ENCODE measurements around the gene FNDC3B. TPM values are rescaled to one million over a fixed set of nuclear protein-coding genes. Genes with fewer than 3 reads are reported as not detected.

Gene FNDC3B
- total and polyA plus RNA-seq, 2 donors (not counting 3 experiments of a cell fraction or from before 2014, with no cell fraction given) = 91.6 to 295 TPM

- ChIA-PET CTCF (no interaction called here), POLR2A (no interaction called here)
- peaks cover 92% of the 10 kb centered on the region for H3K79me2 ChIP-seq (ENCODE audit: control insufficient read depth, insufficient read depth, low read length)
- H3K9me1 ChIP-seq (replicated peaks; ENCODE audit: control insufficient read depth, extremely low read depth, insufficient read depth, low read length) = no peaks in the 10 kb centered on the region
- no peak overlapping the region for H2AFZ ChIP-seq (ENCODE audit: low read depth, low read length)
- TF ChIP-seq JUN (IDR thresholded peaks at IDR 0.05; ENCODE audit: borderline replicate concordance, insufficient read depth, insufficient read length, low read depth) (no peak), CTCF (IDR thresholded peaks at IDR 0.05; ENCODE audit: extremely low read depth in 1 of 2, insufficient read depth in 1 of 2, low read depth in 1 of 2, low read length in 2 of 2) (no peak), GATA2 (IDR thresholded peaks at IDR 0.05; ENCODE audit: insufficient read depth, insufficient read length, low read depth, low read length) (no peak), POLR2AphosphoS5 (IDR thresholded peaks at IDR 0.05; ENCODE audit: insufficient read depth, low read depth, low read length) (no peak), EZH2 (IDR thresholded peaks at IDR 0.05; ENCODE audit: borderline replicate concordance, low read depth, low read length, severe bottlenecking) (no peak), POLR2A (IDR thresholded peaks at IDR 0.05; ENCODE audit: low read depth, low read length) (no peak), MAX (IDR thresholded peaks at IDR 0.05; ENCODE audit: insufficient read depth, insufficient read length) (no peak), MYC (IDR thresholded peaks at IDR 0.05; ENCODE audit: low read depth, low read length) (no peak), FOS (IDR thresholded peaks at IDR 0.05; ENCODE audit: borderline replicate concordance, insufficient read depth, low read length) (no peak)
- no peak overlapping the region for H3K4me2 ChIP-seq (ENCODE audit: insufficient read depth, low read length)
- dilution Hi-C loops (cut with MboI; ENCODE audit: extremely low pct_ligation_motif_present, low sequenced_read_pairs) (no loop called here), intact Hi-C loops (cut with micrococcal nuclease) (loop anchor here (10.0 kb wide), 1 partner anchor 418 kb away; no protein-coding TSS in a partner anchor)
- no peaks in the 10 kb centered on the region for H3K27me3 ChIP-seq (ENCODE audit: control insufficient read depth in 2 of 2, insufficient read depth in 2 of 2, low read length in 2 of 2)
- no peaks in the 10 kb centered on the region for H3K9me3 ChIP-seq (replicated peaks; ENCODE audit: control insufficient read depth, insufficient read depth, low read length)
- no peak overlapping the region for H3K9ac ChIP-seq (replicated peaks; ENCODE audit: extremely low read depth, insufficient read depth, low read length)
- BruUV-seq (replicated peaks) = no TSS peak
- H3K27ac ChIP-seq (ENCODE audit: insufficient read depth, low read depth, low read length) = no peak overlapping the region
- peaks cover 81% of the 10 kb centered on the region for H3K4me1 ChIP-seq (ENCODE audit: control insufficient read depth, extremely low read depth, insufficient read depth, low read length)
- no peak overlapping the region for H3K4me3 ChIP-seq (replicated peaks in 1 of 3; ENCODE audit: insufficient read depth in 1 of 3, low read depth in 1 of 3, low read length in 3 of 3)
- no peak for DNase-seq (ENCODE audit: low read depth, low spot score)
- peaks cover 3 to 4% of the 10 kb centered on the region in 2 experiments for H3K36me3 ChIP-seq (ENCODE audit: control insufficient read depth in 2 of 2, extremely low read depth in 1 of 2, insufficient read depth in 2 of 2, low read length in 2 of 2)
- peaks cover 26% of the 10 kb centered on the region for H4K20me1 ChIP-seq (replicated peaks; ENCODE audit: control insufficient read depth, extremely low read depth, insufficient read depth, low read length)
- FAIRE-seq = no peak
These were observed 23.4 kb downstream of the FNDC3B start for GRCh38 chr3:172062761-172063160.
